Measurements from ENCODE around the gene IL17C. TPM values are rescaled to one million over a fixed set of nuclear protein-coding genes. Genes with fewer than 3 reads are reported as not detected.

The IL17C gene
- total RNA-seq, 4 donors from 2014 or later, result not detected

DNA sequence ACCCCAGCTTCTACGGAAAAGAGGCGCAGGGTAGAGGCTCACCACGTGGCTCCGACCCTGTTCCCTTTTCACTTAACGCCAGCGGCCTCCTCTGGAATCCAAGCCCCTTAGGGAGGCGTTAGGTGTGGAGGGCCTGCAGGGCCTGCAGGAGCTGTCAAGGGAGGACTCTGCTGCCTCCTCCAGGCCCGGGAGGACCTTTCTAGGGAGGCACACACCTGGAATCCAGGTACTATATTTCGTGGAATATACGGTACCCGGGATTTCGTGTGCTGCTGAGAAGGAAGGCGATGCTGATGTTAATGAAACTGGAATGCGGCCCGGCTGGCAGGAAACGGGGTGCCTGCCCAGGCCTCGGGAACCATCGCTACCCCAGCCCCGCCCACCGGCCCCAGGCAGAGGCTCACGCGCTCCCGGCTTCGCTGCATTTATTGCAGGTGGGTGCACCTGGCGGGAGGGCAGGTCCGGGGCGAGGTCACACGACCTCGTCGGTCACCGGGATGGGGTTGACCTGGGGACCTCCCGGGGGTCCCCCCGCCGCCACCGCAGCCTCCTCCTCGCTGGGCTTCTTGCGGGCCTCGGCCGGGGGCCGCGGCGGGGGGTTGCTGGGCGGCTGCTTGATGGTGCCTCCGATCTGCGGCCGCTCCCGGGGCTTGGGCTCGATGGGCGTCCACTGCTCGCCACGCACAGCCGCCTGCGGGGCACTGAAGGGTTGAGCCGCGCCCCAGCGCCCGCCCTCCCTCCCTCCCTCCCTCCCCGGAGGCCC is 4.7 kb downstream of the IL17C start:
- TF ChIP-seq, protein P1, sequence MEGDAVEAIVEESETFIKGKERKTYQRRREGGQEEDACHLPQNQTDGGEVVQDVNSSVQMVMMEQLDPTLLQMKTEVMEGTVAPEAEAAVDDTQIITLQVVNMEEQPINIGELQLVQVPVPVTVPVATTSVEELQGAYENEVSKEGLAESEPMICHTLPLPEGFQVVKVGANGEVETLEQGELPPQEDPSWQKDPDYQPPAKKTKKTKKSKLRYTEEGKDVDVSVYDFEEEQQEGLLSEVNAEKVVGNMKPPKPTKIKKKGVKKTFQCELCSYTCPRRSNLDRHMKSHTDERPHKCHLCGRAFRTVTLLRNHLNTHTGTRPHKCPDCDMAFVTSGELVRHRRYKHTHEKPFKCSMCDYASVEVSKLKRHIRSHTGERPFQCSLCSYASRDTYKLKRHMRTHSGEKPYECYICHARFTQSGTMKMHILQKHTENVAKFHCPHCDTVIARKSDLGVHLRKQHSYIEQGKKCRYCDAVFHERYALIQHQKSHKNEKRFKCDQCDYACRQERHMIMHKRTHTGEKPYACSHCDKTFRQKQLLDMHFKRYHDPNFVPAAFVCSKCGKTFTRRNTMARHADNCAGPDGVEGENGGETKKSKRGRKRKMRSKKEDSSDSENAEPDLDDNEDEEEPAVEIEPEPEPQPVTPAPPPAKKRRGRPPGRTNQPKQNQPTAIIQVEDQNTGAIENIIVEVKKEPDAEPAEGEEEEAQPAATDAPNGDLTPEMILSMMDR (IDR thresholded peaks at IDR 0.05; ENCODE audit: low read depth), result no peak

DNA sequence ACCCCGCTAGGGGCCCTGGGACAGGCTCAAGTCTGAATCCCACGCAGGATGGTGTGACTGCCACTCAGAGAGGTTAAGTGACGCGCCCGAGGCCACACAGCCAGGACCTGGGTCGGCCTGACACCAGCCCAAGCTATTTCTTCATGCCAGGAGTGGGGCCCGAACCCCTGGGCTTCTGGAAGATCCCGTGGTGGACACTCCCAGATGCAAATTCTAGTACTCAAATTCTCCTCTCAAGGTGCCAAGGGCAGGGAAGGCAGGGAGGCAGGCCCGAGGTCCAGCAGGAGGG is 5.2 kb downstream of the IL17C start:
- TF ChIP-seq, protein P1 (IDR thresholded peaks at IDR 0.05; ENCODE audit: low read depth), result no peak

DNA sequence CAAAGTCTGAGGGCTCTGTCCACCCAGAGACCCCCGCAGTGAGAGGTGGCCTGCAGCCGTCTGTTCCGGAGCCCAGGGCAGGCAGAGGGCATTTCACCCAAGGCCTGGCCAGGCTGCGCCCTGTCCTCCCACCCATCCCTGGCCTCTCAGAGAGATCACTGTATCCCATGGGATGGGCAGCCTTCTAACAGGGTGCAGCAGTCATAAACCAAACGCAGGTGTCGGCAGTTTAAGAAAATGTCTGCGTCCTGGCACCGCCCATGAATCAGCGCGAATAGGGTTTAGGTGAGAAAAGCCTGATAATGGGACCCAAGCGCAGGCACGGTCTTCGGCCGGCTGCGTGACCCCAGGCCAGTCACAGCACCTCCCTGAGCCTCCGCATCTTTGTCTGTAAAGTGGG is 7.1 kb downstream of the IL17C start:
- TF ChIP-seq, protein P1 (IDR thresholded peaks at IDR 0.05; ENCODE audit: low read depth), result no peak

DNA sequence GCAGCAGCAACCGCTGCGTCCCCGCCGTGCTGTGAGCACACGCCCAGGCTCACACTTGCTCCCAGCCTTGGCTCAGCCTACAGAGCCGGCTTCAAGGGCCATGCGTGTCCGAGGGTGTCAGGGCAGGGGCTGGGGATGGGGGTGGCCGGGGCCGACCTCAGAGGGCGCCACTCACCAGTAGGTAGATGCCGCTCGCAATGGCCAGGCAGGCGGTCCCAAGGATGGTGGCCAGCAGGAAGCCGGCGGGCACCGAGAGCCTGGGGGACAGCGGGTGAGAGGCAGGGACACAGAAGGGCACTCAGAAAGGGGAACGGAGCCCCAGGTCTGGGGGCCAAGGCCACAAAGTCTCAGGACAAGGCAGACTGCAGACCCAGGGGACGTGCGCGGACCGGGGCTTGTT is 7.6 kb downstream of the IL17C start:
- TF ChIP-seq, protein P1 (IDR thresholded peaks at IDR 0.05; ENCODE audit: low read depth), result no peak

DNA sequence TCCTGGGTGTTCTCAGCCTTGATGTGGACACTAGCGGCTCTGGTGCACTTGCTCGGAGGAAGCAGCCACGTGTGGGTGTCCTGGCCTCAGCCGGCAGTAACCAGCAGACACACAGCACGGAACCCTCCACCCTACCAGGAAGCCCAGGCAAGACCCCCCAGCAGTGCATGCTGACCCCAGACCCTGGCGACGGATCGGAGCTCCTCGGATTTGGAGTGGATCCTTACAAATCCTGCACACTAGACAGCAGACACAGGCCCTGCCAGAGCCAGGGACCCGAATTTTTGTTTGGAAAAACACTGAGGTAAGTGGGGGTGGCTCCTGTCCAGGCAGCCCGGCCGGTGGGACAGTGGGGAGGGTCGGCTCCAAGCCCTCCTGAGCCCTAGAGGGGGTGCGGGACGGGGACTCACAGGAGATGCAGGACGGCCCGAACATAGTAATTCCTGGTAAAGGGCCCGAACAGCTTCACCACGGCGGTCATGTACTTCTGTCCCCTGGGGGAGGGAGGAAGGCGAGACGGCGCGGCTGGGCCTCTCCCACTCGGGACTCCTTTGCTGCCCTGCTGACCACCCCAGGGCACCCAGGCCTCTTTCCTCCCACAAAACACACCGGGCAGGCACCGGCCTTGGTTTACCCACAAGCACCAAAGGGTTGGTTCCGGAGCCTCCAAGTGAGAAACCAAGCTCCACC is 8.1 kb downstream of the IL17C start:
- TF ChIP-seq, protein P1 (IDR thresholded peaks at IDR 0.05; ENCODE audit: low read depth), result no peak

DNA sequence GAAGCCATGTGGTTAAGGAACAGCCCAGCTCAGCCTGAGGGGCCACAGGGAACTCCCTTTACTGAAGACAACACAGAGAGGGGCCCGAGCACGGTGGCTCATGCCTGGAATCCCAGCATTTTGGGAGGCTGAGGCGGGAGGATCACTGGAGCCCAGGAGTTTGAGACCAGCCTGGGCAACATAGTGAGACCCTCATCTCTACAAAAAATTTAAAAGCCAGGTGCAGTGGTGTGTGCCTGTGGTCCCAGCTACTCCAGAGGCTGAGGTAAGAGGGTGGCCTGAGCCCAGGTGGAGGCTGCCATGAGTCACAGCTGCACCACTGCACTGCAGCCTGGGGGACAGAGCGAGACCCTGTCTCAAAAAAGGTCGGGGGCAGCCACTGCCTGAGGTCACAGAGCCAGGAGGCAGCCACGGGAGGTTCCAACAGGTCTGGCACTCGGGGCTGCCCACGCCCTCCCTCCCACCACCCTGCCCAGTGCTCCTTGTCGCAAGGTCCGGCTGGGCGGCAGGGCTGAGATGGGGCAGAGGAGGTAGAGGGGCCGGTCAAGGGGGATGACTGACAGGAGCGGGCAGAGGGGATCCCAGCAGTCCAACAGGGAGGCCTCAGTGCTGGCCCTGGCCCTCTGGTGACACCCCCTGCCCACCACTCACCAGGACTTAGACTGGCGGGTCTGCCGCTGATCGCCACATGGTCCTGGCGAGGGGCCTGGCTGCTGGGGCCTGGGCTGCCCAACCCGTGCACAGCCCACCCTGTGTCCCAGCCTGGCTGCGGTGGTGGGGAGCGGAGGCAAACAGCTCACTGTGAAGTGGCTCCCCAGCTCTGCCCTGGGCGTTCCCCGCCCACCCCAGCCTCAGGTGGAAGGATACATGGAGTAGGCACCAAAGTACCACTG is 9.1 kb downstream of the IL17C start:
- TF ChIP-seq, protein P1 (IDR thresholded peaks at IDR 0.05; ENCODE audit: low read depth), result no peak
